IMR-90 (cell line): ENCODE data around the gene CYP2C18. TPM values are rescaled to one million over a fixed set of nuclear protein-coding genes. Genes with fewer than 3 reads are reported as not detected.

Experiments used
- ATAC-seq: fragments of 200-7000 bp; cut with Tn5 transposase; 2 replicates; pipeline ENCODE4 v1.9.1; 2020; ENCODE audit warnings: low read depth, mild to moderate bottlenecking, moderate library complexity
- BruUV-seq: library from RNA; stranded (reverse); fragments of 400-500 nt; replicated peaks from 2 replicates; lab custom pipeline; 2021; lab: Mats Ljungman, UMichigan
- CTCF ChIA-PET: fragments of 300-600 bp; formaldehyde crosslinking; extraction: SDS; loops from one replicate; lab custom pipeline; 2021; ENCODE audit warnings: antibody characterized with exemption; lab: Yijun Ruan, JAX
- POLR2A ChIA-PET: fragments of 300-600 bp; sonication (Branson Sonifier 250); formaldehyde crosslinking; loops from one replicate; lab custom pipeline; 2022; ENCODE audit warnings: antibody characterized with exemption; ENCODE audit not compliant: unreplicated experiment; lab: Charles Lee
- DNase-seq: peaks from one replicate; pipeline ENCODE4 v3.0.0; 2013
- H2AFZ ChIP-seq: replicated peaks from 2 replicates; pipeline ENCODE3; 2013; ENCODE audit warnings: low read length, mild to moderate bottlenecking; ENCODE audit not compliant: poor library complexity
- H2AK5ac ChIP-seq: 2 replicates; pipeline ENCODE4 v1.6.1; 2013; ENCODE audit warnings: low read depth, low read length, inconsistent platforms
- H2AK9ac ChIP-seq: replicated peaks from 2 replicates; pipeline ENCODE3; 2013; ENCODE audit warnings: mild to moderate bottlenecking, low read depth, low read length, moderate library complexity; ENCODE audit not compliant: poor library complexity
- H2BK120ac ChIP-seq: 2 replicates; pipeline ENCODE4 v1.6.1; 2013; ENCODE audit warnings: low read depth, low read length, inconsistent platforms
- H2BK15ac ChIP-seq: 3 replicates; pipeline ENCODE4 v1.6.1; 2013; ENCODE audit warnings: low read depth, low read length, inconsistent platforms
- H2BK20ac ChIP-seq: 2 replicates; pipeline ENCODE4 v1.6.1; 2013; ENCODE audit warnings: low read depth, mild to moderate bottlenecking, inconsistent platforms, low read length, moderate library complexity
- H2BK5ac ChIP-seq: 2 replicates; pipeline ENCODE4 v1.6.1; 2013; ENCODE audit warnings: mild to moderate bottlenecking, low read depth, low read length, inconsistent platforms; ENCODE audit not compliant: poor library complexity, severe bottlenecking
- H3K14ac ChIP-seq: replicated peaks from 2 replicates; pipeline ENCODE4 v1.6.1; 2013; ENCODE audit warnings: low read depth, low read length, inconsistent platforms
- H3K18ac ChIP-seq: 2 replicates; pipeline ENCODE4 v1.6.1; 2013; ENCODE audit warnings: low read depth, low read length, control low read depth
- H3K23ac ChIP-seq: 2 replicates; pipeline ENCODE4 v1.6.1; 2013; ENCODE audit warnings: low read depth, low read length, inconsistent platforms
- H3K27ac ChIP-seq: 2 replicates; pipeline ENCODE4 v1.5.1; 2013; ENCODE audit warnings: mild to moderate bottlenecking, control low read depth, low read length; ENCODE audit not compliant: insufficient read depth
- H3K27me3 ChIP-seq: 2 replicates; pipeline ENCODE4 v1.6.1; 2013; ENCODE audit warnings: low read length; ENCODE audit not compliant: control insufficient read depth, insufficient read depth
- H3K36me3 ChIP-seq: 2 replicates; pipeline ENCODE4 v1.6.1; 2013; ENCODE audit warnings: low read length, mixed read lengths; ENCODE audit not compliant: control insufficient read depth, insufficient read depth
- H3K4ac ChIP-seq: 2 replicates; pipeline ENCODE4 v1.6.1; 2013; ENCODE audit warnings: low read depth, low read length, inconsistent platforms
- H3K4me1 ChIP-seq: 2 replicates; pipeline ENCODE4 v1.6.1; 2013; ENCODE audit warnings: low read length, mixed read lengths; ENCODE audit not compliant: control insufficient read depth, insufficient read depth
- H3K4me2 ChIP-seq: 2 replicates; pipeline ENCODE4 v1.6.1; 2013; ENCODE audit warnings: low read depth, mild to moderate bottlenecking, control low read depth, low read length, moderate library complexity
- H3K4me3 ChIP-seq: 2 replicates; pipeline ENCODE4 v1.5.1; 2013; ENCODE audit warnings: low read depth, mild to moderate bottlenecking, control low read depth, low read length, moderate library complexity; ENCODE audit not compliant: insufficient read depth
- H3K56ac ChIP-seq: 2 replicates; pipeline ENCODE4 v1.6.1; 2013; ENCODE audit warnings: low read length, inconsistent platforms; ENCODE audit not compliant: insufficient read depth; ENCODE audit errors: extremely low read depth
- H3K79me1 ChIP-seq, 2 experiments: 2 replicates each; pipeline ENCODE4 v1.6.1; 2013; ENCODE audit warnings: low read length in 2 of 2, inconsistent platforms in 1 of 2, low read depth in 1 of 2
- H3K9ac ChIP-seq: 2 replicates; pipeline ENCODE4 v1.6.1; 2013; ENCODE audit warnings: low read depth, low read length, control low read depth
- H3K9me1 ChIP-seq: 2 replicates; pipeline ENCODE4 v1.6.1; 2013; ENCODE audit warnings: low read length, inconsistent platforms; ENCODE audit not compliant: insufficient read depth
- H3K9me3 ChIP-seq: 2 replicates; pipeline ENCODE4 v1.6.1; 2013; ENCODE audit warnings: low read length; ENCODE audit not compliant: control insufficient read depth, insufficient read depth
- H4K20me1 ChIP-seq: 2 replicates; pipeline ENCODE4 v1.6.1; 2013; ENCODE audit warnings: low read length, inconsistent platforms; ENCODE audit not compliant: insufficient read depth
- H4K5ac ChIP-seq: 2 replicates; pipeline ENCODE4 v1.6.1; 2013; ENCODE audit warnings: mild to moderate bottlenecking, low read depth, low read length, control low read depth
- H4K8ac ChIP-seq, 2 experiments: 2 replicates each; pipeline ENCODE4 v1.6.1; 2013; ENCODE audit warnings: low read depth in 2 of 2, low read length in 2 of 2, control low read depth in 1 of 2, inconsistent platforms in 1 of 2
- H4K91ac ChIP-seq: 2 replicates; pipeline ENCODE4 v1.6.1; 2013; ENCODE audit warnings: low read depth, low read length, inconsistent platforms; ENCODE audit not compliant: insufficient read depth
- MAZ ChIP-seq: IDR thresholded peaks from 2 replicates; pipeline ENCODE4 v1.6.1; 2012; ENCODE audit warnings: low read depth, mild to moderate bottlenecking, low read length, improper control_type of control experiment, moderate library complexity, borderline replicate concordance
- POLR2A ChIP-seq: IDR thresholded peaks from 2 replicates; pipeline ENCODE4 v1.6.1; 2012; ENCODE audit warnings: mild to moderate bottlenecking, low read depth, low read length
- RAD21 ChIP-seq: IDR thresholded peaks from 2 replicates; pipeline ENCODE4 v1.6.1; 2012; ENCODE audit warnings: low read length, improper control_type of control experiment
- RCOR1 ChIP-seq: IDR thresholded peaks from 2 replicates; pipeline ENCODE4 v1.6.1; 2012; ENCODE audit warnings: mild to moderate bottlenecking, low read length, improper control_type of control experiment; ENCODE audit not compliant: insufficient replicate concordance
- WGBS, 2 experiments: methylation state at CpG; one replicate each; pipeline versions ENCODE4 v1.1.5 to v1.1.7; 2013; ENCODE audit warnings: missing lambda C conversion rate in 2 of 2; ENCODE audit not compliant: insufficient read length in 1 of 2; ENCODE audit errors: extremely low coverage in 2 of 2; 5-methylcytosine and 5-hydroxymethylcytosine counted together
- dilution Hi-C: fragments of 300-500 bp; cut with HindIII; formaldehyde crosslinking; loops from one replicate; pipeline ENCODE4 v1.14.3; 2018; ENCODE audit warnings: low sequenced_read_pairs; ENCODE audit not compliant: unreplicated experiment
- in situ Hi-C: fragments of 300-500 bp; cut with MboI; formaldehyde crosslinking; loops from 3 replicates; pipeline ENCODE4 v1.14.3; 2019; ENCODE audit warnings: low sequenced_read_pairs, inconsistent platforms, mixed read lengths
- intact Hi-C: fragments of 100-400 bp; cut with micrococcal nuclease; formaldehyde crosslinking; loops from 2 replicates; pipeline ENCODE4 v1.10.0; 2022
- polyA plus RNA-seq, 3 experiments: library from polyadenylated mRNA; depleted of rRNA; stranded (reverse); fragments of >200 nt; gene quantifications; 2 replicates each; pipeline ENCODE4 v1.2.3, GENCODE V29; 2012; ENCODE audit warnings: low replicate concordance in 1 of 3
- total RNA-seq: library from RNA; depleted of rRNA; stranded (reverse); fragments of >200 nt; gene quantifications from 2 replicates; pipeline ENCODE4 v1.2.3, GENCODE V29; 2012

CYP2C18 gene
- total and polyA plus RNA-seq, 2 of the 4 experiments (the other 2 are of a cell fraction), result not detected

- no peaks in the 10 kb centered on the region for H3K79me1 ChIP-seq
- intact Hi-C loops, result no loop called here
- H3K9ac ChIP-seq, result no peak overlapping the region
- no peak overlapping the region for H2AK5ac ChIP-seq
- no peak overlapping the region for H2BK15ac ChIP-seq
- H3K18ac ChIP-seq, result no peak overlapping the region
- no peak overlapping the region for H2BK5ac ChIP-seq
- no peak overlapping the region for H2AK9ac ChIP-seq
- BruUV-seq, result no TSS peak
- no peak overlapping the region for H3K14ac ChIP-seq
- no peak for ATAC-seq
- no peak overlapping the region for H4K91ac ChIP-seq
- POLR2A ChIA-PET, result no interaction called here
- no peak overlapping the region for H2BK20ac ChIP-seq
- no peak overlapping the region for H3K23ac ChIP-seq
- no CpG with 5 or more reads among the region's 2 CpGs for WGBS, 2 experiments
- H3K4me3 ChIP-seq, result no peak overlapping the region
- TF ChIP-seq RCOR1, result no peak
- no peak for TF ChIP-seq POLR2A
- no peak for TF ChIP-seq MAZ
- TF ChIP-seq RAD21, result no peak
- dilution Hi-C loops, result no loop called here
- no peak for DNase-seq
- no peak overlapping the region for H4K5ac ChIP-seq
- H3K9me3 ChIP-seq, result peaks cover 7% of the 10 kb centered on the region; the same call in 1 of the 2 replicates
- H3K9me1 ChIP-seq, result no peaks in the 10 kb centered on the region
- no peak overlapping the region for H2AFZ ChIP-seq
- no peaks in the 10 kb centered on the region for H3K27me3 ChIP-seq
- H3K4me2 ChIP-seq, result no peak overlapping the region
- no peak overlapping the region for H2BK120ac ChIP-seq
- in situ Hi-C loops, result no loop called here
- CTCF ChIA-PET, result no interaction called here
- H3K56ac ChIP-seq, result no peak overlapping the region
- no peak overlapping the region for H4K8ac ChIP-seq
- no peak overlapping the region for H3K27ac ChIP-seq
- H4K20me1 ChIP-seq, result no peaks in the 10 kb centered on the region
- H3K4ac ChIP-seq, result no peak overlapping the region
- H3K36me3 ChIP-seq, result no peaks in the 10 kb centered on the region
- H3K4me1 ChIP-seq, result no peaks in the 10 kb centered on the region
Observed at GRCh38 chr10:94760586-94761178, 77.2 kb downstream of the CYP2C18 start.
